GM19240 (cell line): Measurements from ENCODE around the gene SOCS1.

ENCODE experiments used
- DNase-seq: peaks from one replicate; pipeline ENCODE4 v3.0.0; 2011; ENCODE audit warnings: low spot score; ENCODE audit not compliant: insufficient read length

The SOCS1 gene

GRCh38 chr16:11263737-11264136 lies 7.7 kb upstream of the SOCS1 start:
- no peak for DNase-seq

- DNase-seq: no peak
These were observed 6.9 kb upstream of the SOCS1 start for GRCh38 chr16:11262915-11263314.

- DNase-seq: no peak
These were observed 4.6 kb upstream of the SOCS1 start for GRCh38 chr16:11260596-11260966.

GRCh38 chr16:11259655-11260595 lies 3.9 kb upstream of the SOCS1 start:
- DNase-seq: no peak

GRCh38 chr16:11258553-11259492 lies 2.8 kb upstream of the SOCS1 start:
- peak; percentile 80 for DNase-seq

GRCh38 chr16:11257131-11257938 lies 1.3 kb upstream of the SOCS1 start:
- peak; percentile 54 for DNase-seq

GRCh38 chr16:11256661-11257130 lies 692 bp upstream of the SOCS1 start:
- no peak for DNase-seq

- no peak for DNase-seq
These were observed 879 bp downstream of the SOCS1 start for GRCh38 chr16:11254913-11255736.

GRCh38 chr16:11253995-11254912 lies 1.8 kb downstream of the SOCS1 start:
- no peak for DNase-seq

- no peak for DNase-seq
These were observed 2.7 kb downstream of the SOCS1 start for GRCh38 chr16:11253009-11253994.

GRCh38 chr16:11252482-11252931 lies 3.5 kb downstream of the SOCS1 start:
- no peak for DNase-seq

GRCh38 chr16:11251525-11252481 lies 4.2 kb downstream of the SOCS1 start:
- no peak for DNase-seq

- DNase-seq: no peak
These were observed 5.0 kb downstream of the SOCS1 start for GRCh38 chr16:11250786-11251524.

- no peak for DNase-seq
These were observed 5.8 kb downstream of the SOCS1 start for GRCh38 chr16:11250091-11250785.
